Transverse colon (tissue), 4 donors: Measurements from ENCODE around the gene MYO15B.

Experiments
- CTCF ChIP-seq, 5 experiments: fragments of 200-600 bp in 3 of 5; fragments of 450-650 bp in 2 of 5; sonication (generic) in 3 of 5; IDR thresholded peaks; 1 replicate in 2 of 5; 2 replicates in 3 of 5; pipeline ENCODE4 v1.5.1; 2016 to 2017; ENCODE audit warnings: antibody characterized with exemption in 5 of 5, inconsistent platforms in 3 of 5, mild to moderate bottlenecking in 2 of 5, moderate library complexity in 1 of 5
- EP300 ChIP-seq: sonication (generic); formaldehyde crosslinking; IDR thresholded peaks from one replicate; pipeline ENCODE4 v1.6.1; 2017; ENCODE audit warnings: antibody characterized with exemption, low read depth
- POLR2A ChIP-seq: fragments of 450-650 bp; IDR thresholded peaks from one replicate; pipeline ENCODE4 v1.6.1; 2016; ENCODE audit warnings: antibody characterized with exemption, mild to moderate bottlenecking, moderate library complexity
- POLR2AphosphoS5 ChIP-seq, 3 donors: sonication (generic); formaldehyde crosslinking; IDR thresholded peaks; one replicate each; pipeline ENCODE4 v1.6.1; 2016; ENCODE audit warnings: antibody characterized with exemption in 3 of 3

- TF ChIP-seq CTCF (IDR thresholded peaks at IDR 0.05) (no peak), POLR2AphosphoS5 (IDR thresholded peaks at IDR 0.05) (no peak), POLR2A (no peak), EP300 (no peak)
These were observed 41.6 kb downstream of the MYO15B start for GRCh38 chr17:75629157-75629556.
